Endothelial cell of umbilical vein (primary cell): ENCODE data around the gene FARP1. TPM values are rescaled to one million over a fixed set of nuclear protein-coding genes. Genes with fewer than 3 reads are reported as not detected.

Experiments used
- BruUV-seq: library from RNA; stranded (reverse); fragments of 400-500 nt; replicated peaks from 2 replicates; lab custom pipeline; 2021; lab: Mats Ljungman, UMichigan
- CTCF ChIA-PET: fragments of 300-600, 350-600 bp; sonication (Branson Sonifier 250); formaldehyde crosslinking; loops from one replicate; lab custom pipeline; 2021; ENCODE audit warnings: antibody characterized with exemption, inconsistent platforms; lab: Charles Lee
- POLR2A ChIA-PET: fragments of 300-600, 350-600 bp; sonication (Branson Sonifier 250); formaldehyde crosslinking; loops from one replicate; lab custom pipeline; 2021; ENCODE audit warnings: antibody characterized with exemption, inconsistent platforms; lab: Charles Lee
- DNase-seq: peaks from one replicate; pipeline ENCODE4 v3.0.0-alpha.2; 2011; ENCODE audit warnings: low read depth, low spot score
- FAIRE-seq: peaks from 2 replicates; lab custom pipeline; 2011; peaks lifted over from hg19 to GRCh38; lab: Jason Lieb, UNC
- H2AFZ ChIP-seq: 2 replicates; pipeline ENCODE4 v1.6.0; 2012; ENCODE audit warnings: low read depth, low read length, control low read depth, inconsistent platforms
- H3K27ac ChIP-seq: 2 replicates; pipeline ENCODE4 v1.5.1; 2011; ENCODE audit warnings: low read depth, mild to moderate bottlenecking, control low read depth, low read length, moderate library complexity; ENCODE audit not compliant: insufficient read depth
- H3K27me3 ChIP-seq, 2 experiments: 2 replicates each; pipeline versions ENCODE4 v1.6.0 to v1.6.1; 2011; ENCODE audit warnings: low read length in 2 of 2, mixed read lengths in 1 of 2; ENCODE audit not compliant: control insufficient read depth in 2 of 2, insufficient read depth in 2 of 2
- H3K36me3 ChIP-seq, 2 experiments: 2 replicates in 1 of 2; 3 replicates in 1 of 2; pipeline ENCODE4 v1.5.1; 2011; ENCODE audit warnings: low read length in 2 of 2, mild to moderate bottlenecking in 1 of 2, moderate library complexity in 1 of 2; ENCODE audit not compliant: control insufficient read depth in 2 of 2, insufficient read depth in 2 of 2; ENCODE audit errors: extremely low read depth in 1 of 2
- H3K4me1 ChIP-seq: 3 replicates; pipeline ENCODE4 v1.5.1; 2011; ENCODE audit warnings: mild to moderate bottlenecking, low read length; ENCODE audit not compliant: control insufficient read depth, insufficient read depth; ENCODE audit errors: extremely low read depth
- H3K4me2 ChIP-seq: 2 replicates; pipeline ENCODE4 v1.6.1; 2011; ENCODE audit warnings: low read length, control low read depth, mixed read lengths; ENCODE audit not compliant: insufficient read depth
- H3K4me3 ChIP-seq, 3 experiments: fragments of 200-600 bp in 1 of 3; sonication (generic), shearing (Covaris generic) in 1 of 3; replicated peaks in 1 of 3; 2 replicates each; pipeline ENCODE4 v1.5.1; 2011 to 2016; ENCODE audit warnings: control low read depth in 3 of 3, low read length in 3 of 3, mild to moderate bottlenecking in 2 of 3, inconsistent platforms in 1 of 3, low read depth in 1 of 3, moderate library complexity in 1 of 3; ENCODE audit not compliant: insufficient read depth in 1 of 3
- H3K79me2 ChIP-seq: 2 replicates; pipeline ENCODE4 v1.6.0; 2012; ENCODE audit warnings: low read length, inconsistent platforms; ENCODE audit not compliant: control insufficient read depth, insufficient read depth
- H3K9ac ChIP-seq: replicated peaks from 2 replicates; pipeline ENCODE3; 2011; ENCODE audit warnings: low read length, control low read depth; ENCODE audit not compliant: insufficient read depth; ENCODE audit errors: extremely low read depth
- H3K9me1 ChIP-seq: replicated peaks from 3 replicates; pipeline ENCODE4 v1.6.0; 2011; ENCODE audit warnings: mild to moderate bottlenecking, low read length; ENCODE audit not compliant: control insufficient read depth, insufficient read depth; ENCODE audit errors: extremely low read depth
- H3K9me3 ChIP-seq: replicated peaks from 2 replicates; pipeline ENCODE4 v1.5.1; 2012; ENCODE audit warnings: low read length, inconsistent platforms; ENCODE audit not compliant: control insufficient read depth, insufficient read depth
- H4K20me1 ChIP-seq: replicated peaks from 2 replicates; pipeline ENCODE3; 2011; ENCODE audit warnings: mild to moderate bottlenecking, low read length; ENCODE audit not compliant: control insufficient read depth, insufficient read depth; ENCODE audit errors: extremely low read depth
- EZH2 ChIP-seq: IDR thresholded peaks from 2 replicates; pipeline ENCODE4 v1.6.1; 2012; ENCODE audit warnings: borderline replicate concordance, low read depth, mild to moderate bottlenecking, moderate library complexity, low read length, inconsistent platforms; ENCODE audit not compliant: severe bottlenecking
- FOS ChIP-seq: IDR thresholded peaks from 2 replicates; pipeline ENCODE4 v1.6.1; 2011; ENCODE audit warnings: mild to moderate bottlenecking, low read length, moderate library complexity, borderline replicate concordance; ENCODE audit not compliant: insufficient read depth
- GATA2 ChIP-seq: IDR thresholded peaks from 2 replicates; pipeline ENCODE4 v1.7.0; 2011; ENCODE audit warnings: low read depth, mild to moderate bottlenecking, moderate library complexity, mixed read lengths, low read length; ENCODE audit not compliant: insufficient read length, insufficient read depth
- JUN ChIP-seq: IDR thresholded peaks from 2 replicates; pipeline ENCODE4 v1.6.1; 2011; ENCODE audit warnings: borderline replicate concordance, low read depth; ENCODE audit not compliant: insufficient read length, insufficient read depth
- MAX ChIP-seq: IDR thresholded peaks from 2 replicates; pipeline ENCODE4 v1.6.1; 2011; ENCODE audit not compliant: insufficient read depth, insufficient read length
- MYC ChIP-seq: IDR thresholded peaks from one replicate; pipeline ENCODE4 v1.6.1; 2011; ENCODE audit warnings: mild to moderate bottlenecking, low read depth, low read length
- POLR2A ChIP-seq: IDR thresholded peaks from 2 replicates; pipeline ENCODE4 v1.6.1; 2012; ENCODE audit warnings: low read depth, mild to moderate bottlenecking, control low read depth, low read length
- POLR2AphosphoS5 ChIP-seq: IDR thresholded peaks from 2 replicates; pipeline ENCODE4 v1.6.1; 2012; ENCODE audit warnings: low read depth, mild to moderate bottlenecking, control low read depth, low read length, moderate library complexity; ENCODE audit not compliant: insufficient read depth
- dilution Hi-C: fragments of 300-500 bp; cut with MboI; formaldehyde crosslinking; loops from one replicate; pipeline ENCODE4 v1.15.0; 2019; ENCODE audit warnings: low sequenced_read_pairs; ENCODE audit not compliant: extremely low pct_ligation_motif_present
- intact Hi-C: fragments of 100-400 bp; cut with micrococcal nuclease; formaldehyde crosslinking; loops from one replicate; pipeline ENCODE4 v1.10.0; 2022
- polyA plus RNA-seq, 4 experiments: library from polyadenylated mRNA; depleted of rRNA in 3 of 4; stranded (reverse) in 3 of 4; unstranded in 1 of 4; fragments of >200 nt; gene quantifications; 2 replicates each; pipeline versions ENCODE4 v1.2.1 to v1.2.3, GENCODE V29; 2011 to 2012; ENCODE audit warnings: missing spikeins in 1 of 4
- total RNA-seq: library from RNA; stranded (reverse); gene quantifications from 2 replicates; pipeline ENCODE4 v1.2.3, GENCODE V29; 2021
- TF ChIP-seq, protein P1 (sequence below), 2 donors: IDR thresholded peaks; 1 replicate in 1 of 2; 2 replicates in 1 of 2; pipeline ENCODE4 v1.5.1; 2011; ENCODE audit warnings: low read length in 2 of 2, mild to moderate bottlenecking in 2 of 2, moderate library complexity in 2 of 2, control low read depth in 1 of 2, inconsistent platforms in 1 of 2, low read depth in 1 of 2; ENCODE audit not compliant: insufficient read depth in 1 of 2; ENCODE audit errors: extremely low read depth in 1 of 2

FARP1 gene
- total and polyA plus RNA-seq, 2 donors (not counting 3 experiments of a cell fraction or from before 2014, with no cell fraction given) = 19.0 to 77.7 TPM

GRCh38 chr13:98109226-98109853, 33.6 kb upstream of the FARP1 start:
- intact Hi-C loops (no loop called here), dilution Hi-C loops (no loop called here)
- POLR2A ChIA-PET = no interaction called here
- no peaks in the 10 kb centered on the region for H3K36me3 ChIP-seq
- no peak overlapping the region for H3K4me3 ChIP-seq
- TF ChIP-seq JUN (no peak), FOS (no peak), POLR2A (no peak), MYC (no peak), GATA2 (no peak), EZH2 (no peak), POLR2AphosphoS5 (no peak)
- H3K9me3 ChIP-seq = no peaks in the 10 kb centered on the region
- H3K79me2 ChIP-seq = no peaks in the 10 kb centered on the region
- CTCF ChIA-PET = interaction anchor here (1.4 kb wide), 1 partner anchor 564 kb away, joined by 3 read pairs; no protein-coding TSS in a partner anchor
- no TSS peak for BruUV-seq
- H3K27ac ChIP-seq = no peak overlapping the region
- no peak for FAIRE-seq
- H3K9me1 ChIP-seq = no peaks in the 10 kb centered on the region
- H3K4me1 ChIP-seq = no peaks in the 10 kb centered on the region
- no peak overlapping the region for H3K4me2 ChIP-seq
- no peak overlapping the region for H3K9ac ChIP-seq
- DNase-seq = no peak
- H4K20me1 ChIP-seq = no peaks in the 10 kb centered on the region
- H3K27me3 ChIP-seq = peaks cover 1 to 4% of the 10 kb centered on the region in 2 experiments
- no peak overlapping the region for H2AFZ ChIP-seq

DNA sequence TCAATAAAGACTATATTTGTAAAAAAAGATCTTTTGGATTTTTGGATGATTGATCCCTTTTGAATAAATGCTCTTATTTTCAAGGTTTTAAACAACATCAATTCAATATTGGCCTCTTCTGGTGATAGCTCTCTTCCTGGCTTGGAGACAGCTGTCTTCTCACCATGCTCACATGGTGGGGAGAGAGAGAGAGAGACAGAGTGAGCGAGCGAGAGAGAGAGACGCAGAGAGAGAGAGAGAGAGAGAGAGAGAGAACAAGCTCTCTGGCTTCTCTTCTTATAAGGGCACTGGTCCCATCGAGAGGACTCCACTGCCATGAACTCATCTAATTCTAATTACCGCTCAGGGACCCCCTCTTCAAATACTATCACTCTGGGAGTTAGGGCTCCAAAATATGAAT, 32.1 kb upstream of the FARP1 start:
- no peak overlapping the region for H3K27ac ChIP-seq
- no peak overlapping the region for H2AFZ ChIP-seq
- peaks cover 0 to 2% of the 10 kb centered on the region in 2 experiments for H3K27me3 ChIP-seq
- H4K20me1 ChIP-seq = no peaks in the 10 kb centered on the region
- no peaks in the 10 kb centered on the region for H3K9me1 ChIP-seq
- FAIRE-seq = no peak
- dilution Hi-C loops = no loop called here
- H3K9me3 ChIP-seq = no peaks in the 10 kb centered on the region
- intact Hi-C loops = no loop called here
- H3K9ac ChIP-seq = no peak overlapping the region
- no TSS peak for BruUV-seq
- no peaks in the 10 kb centered on the region for H3K4me1 ChIP-seq
- H3K79me2 ChIP-seq = no peaks in the 10 kb centered on the region
- POLR2A ChIA-PET = no interaction called here
- DNase-seq = no peak
- no peak for TF ChIP-seq POLR2AphosphoS5
- TF ChIP-seq MYC = no peak
- TF ChIP-seq JUN = no peak
- TF ChIP-seq, protein P1, sequence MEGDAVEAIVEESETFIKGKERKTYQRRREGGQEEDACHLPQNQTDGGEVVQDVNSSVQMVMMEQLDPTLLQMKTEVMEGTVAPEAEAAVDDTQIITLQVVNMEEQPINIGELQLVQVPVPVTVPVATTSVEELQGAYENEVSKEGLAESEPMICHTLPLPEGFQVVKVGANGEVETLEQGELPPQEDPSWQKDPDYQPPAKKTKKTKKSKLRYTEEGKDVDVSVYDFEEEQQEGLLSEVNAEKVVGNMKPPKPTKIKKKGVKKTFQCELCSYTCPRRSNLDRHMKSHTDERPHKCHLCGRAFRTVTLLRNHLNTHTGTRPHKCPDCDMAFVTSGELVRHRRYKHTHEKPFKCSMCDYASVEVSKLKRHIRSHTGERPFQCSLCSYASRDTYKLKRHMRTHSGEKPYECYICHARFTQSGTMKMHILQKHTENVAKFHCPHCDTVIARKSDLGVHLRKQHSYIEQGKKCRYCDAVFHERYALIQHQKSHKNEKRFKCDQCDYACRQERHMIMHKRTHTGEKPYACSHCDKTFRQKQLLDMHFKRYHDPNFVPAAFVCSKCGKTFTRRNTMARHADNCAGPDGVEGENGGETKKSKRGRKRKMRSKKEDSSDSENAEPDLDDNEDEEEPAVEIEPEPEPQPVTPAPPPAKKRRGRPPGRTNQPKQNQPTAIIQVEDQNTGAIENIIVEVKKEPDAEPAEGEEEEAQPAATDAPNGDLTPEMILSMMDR (IDR thresholded peaks at IDR 0.05; ENCODE audit: extremely low read depth in 1 of 2, insufficient read depth in 1 of 2, low read depth in 1 of 2, low read length in 2 of 2) = no peak
- no peak for TF ChIP-seq MAX
- no peak for TF ChIP-seq EZH2
- no peak for TF ChIP-seq POLR2A
- TF ChIP-seq FOS = no peak
- no peak for TF ChIP-seq GATA2
- H3K4me3 ChIP-seq = no peak overlapping the region
- CTCF ChIA-PET = interaction anchor here (1.4 kb wide), 1 partner anchor 562 kb away, joined by 3 read pairs; no protein-coding TSS in a partner anchor
- no peak overlapping the region for H3K4me2 ChIP-seq
- H3K36me3 ChIP-seq = no peaks in the 10 kb centered on the region
